Measurements from ENCODE around the gene LRRC18.

LRRC18 gene

DNA sequence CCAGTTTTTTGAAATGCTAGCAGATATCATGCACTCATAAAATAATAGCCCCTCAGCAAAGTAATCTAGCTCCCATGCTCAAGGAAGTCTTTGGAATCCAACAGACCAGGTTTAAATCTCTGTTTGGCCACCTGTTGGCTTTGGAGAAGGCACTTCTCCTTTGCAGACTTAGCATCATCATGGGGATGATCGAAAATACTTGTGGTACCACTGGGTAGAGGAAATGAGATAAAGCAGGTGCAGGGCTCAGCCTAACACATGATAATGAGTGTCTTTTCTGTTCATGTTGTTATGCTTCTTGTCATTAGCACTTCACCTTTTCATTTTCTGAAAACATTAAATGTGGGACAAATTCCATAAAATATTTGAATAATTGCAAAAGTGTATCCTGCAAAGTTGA lies 67.4 kb downstream of the LRRC18 start:
- DNase-seq, result no peak
